SIG-M5 treated with dmso at 0.1 percent for 504 hours (cell line): ENCODE measurements around the gene ADAMTSL1.

ENCODE experiments used
- DNase-seq: peaks from one replicate; lab custom pipeline; 2025; ENCODE audit not compliant: unreplicated experiment; lab: John Stamatoyannopoulos, UW

The ADAMTSL1 gene

GRCh38 chr9:18473652-18474279 lies at the start of gene ADAMTSL1:
ADAMTSL1 (plus strand) TSS chr9:18474153; CDS start chr9:18474233, 80 bp downstream.
- DNase-seq = no peak

DNA sequence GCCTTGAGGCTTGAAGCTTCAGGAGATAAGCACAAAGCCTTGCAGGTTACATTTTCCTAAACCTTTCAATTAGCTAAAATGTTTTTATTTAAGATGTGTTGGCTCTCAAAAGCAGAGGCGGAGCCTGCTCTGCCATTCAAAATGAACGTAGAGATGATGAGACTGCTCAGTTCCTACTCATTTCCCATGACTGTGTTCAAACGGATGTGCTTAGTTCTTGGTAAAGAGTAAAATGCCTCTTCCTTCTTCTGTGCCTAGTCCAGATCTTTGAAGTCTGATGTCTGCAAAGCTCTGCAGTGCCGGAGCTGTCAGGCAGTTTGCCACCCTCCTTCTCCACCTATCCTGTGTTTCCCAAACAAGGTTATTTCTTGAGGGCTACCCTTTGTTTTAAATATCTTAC lies 46.3 kb upstream of the ADAMTSL1 start:
- no peak for DNase-seq

- DNase-seq = no peak
Measured at GRCh38 chr9:18428661-18429060, 45.3 kb upstream of the ADAMTSL1 start.

DNA sequence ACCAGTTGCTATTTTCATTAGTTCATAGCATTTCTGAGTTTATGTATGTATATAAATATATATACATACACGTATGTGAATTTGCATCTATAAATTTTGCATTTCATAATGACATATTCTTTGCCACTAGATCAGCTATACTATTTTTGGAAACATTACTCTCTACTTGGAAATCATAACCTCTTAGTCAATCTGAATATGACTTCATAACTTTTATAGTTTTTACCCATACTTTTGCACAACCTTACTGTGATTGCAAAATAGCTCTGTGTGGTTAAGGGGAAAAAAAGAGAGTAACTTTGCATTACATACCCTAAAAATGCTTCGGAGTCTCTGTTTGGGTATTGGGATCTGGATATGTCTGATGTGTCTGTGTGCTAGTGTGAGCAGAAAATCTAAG lies 44.9 kb upstream of the ADAMTSL1 start:
- DNase-seq = peak; percentile 4

- DNase-seq = no peak
Measured at GRCh38 chr9:18433620-18434019, 40.3 kb upstream of the ADAMTSL1 start.

DNA sequence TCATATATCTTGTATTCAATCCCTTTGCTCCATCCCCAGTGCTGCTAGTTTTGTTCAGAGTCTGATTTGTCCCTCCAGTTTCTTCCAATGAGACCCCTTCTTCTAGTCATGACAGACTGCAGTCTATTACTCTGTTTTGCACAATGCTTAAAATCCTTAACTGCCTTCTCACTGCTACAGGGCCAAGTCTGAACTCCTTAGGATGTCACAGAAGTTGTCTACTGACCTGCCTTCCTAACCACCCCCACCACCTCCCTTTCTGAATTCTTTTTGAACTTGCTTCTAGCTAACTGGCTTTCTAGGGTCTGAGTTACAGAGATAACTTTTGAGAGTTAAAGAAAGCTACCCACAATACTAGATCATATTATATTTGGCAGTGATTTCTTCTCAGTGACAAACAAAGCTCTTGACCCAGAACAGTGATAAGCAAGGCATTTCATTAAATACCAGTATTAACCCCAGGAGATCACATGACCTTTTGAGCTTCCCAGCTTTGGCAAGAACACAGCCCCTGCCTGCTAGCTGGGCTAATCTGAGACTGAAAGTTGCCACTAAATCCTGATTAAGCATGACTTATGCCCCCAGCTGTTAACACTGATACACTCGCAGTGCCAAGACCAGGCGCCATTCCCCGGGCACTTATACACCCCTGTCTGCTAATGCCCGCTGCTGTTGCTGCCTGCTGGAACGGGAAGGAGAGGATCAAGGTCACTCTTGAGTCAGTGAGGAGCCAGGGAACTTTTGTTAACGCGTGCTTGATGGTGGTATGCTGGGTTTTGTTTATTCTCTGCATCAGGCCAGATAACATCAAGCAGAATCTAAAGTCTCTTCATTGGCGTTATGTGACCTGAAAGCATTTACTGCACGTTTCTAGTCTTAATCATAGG lies 36.4 kb upstream of the ADAMTSL1 start:
- no peak for DNase-seq

DNA sequence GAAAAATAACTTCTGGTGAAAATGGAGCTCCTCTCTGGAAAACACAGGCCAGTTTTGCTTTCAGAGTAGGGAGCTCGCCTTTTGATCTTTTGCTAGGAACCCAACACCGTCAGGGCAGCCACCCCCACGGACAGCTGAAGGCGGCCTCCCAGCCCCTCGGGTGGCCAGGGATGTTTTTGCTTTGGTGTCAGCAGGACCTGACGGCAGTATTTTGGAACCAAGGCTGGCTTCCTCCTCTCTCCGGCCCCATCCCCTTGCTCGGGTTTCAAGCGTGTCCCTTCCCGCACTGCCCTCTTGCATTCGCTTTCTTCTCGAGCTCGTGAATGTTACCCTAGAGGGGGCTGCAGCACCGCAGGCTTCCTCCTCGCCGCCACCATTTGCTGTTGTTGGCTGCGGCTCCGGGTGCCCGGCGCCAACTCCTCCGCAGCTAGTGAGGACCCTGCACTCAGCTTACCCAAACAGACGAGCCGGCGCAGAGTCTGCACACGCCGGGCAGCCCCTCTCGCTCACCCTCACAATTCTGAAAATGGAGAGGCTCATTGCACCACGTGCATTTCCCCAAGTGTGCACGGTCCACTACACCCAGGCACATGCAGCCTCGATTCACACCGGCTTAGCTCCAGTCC lies 35.5 kb upstream of the ADAMTSL1 start:
- no peak for DNase-seq

DNA sequence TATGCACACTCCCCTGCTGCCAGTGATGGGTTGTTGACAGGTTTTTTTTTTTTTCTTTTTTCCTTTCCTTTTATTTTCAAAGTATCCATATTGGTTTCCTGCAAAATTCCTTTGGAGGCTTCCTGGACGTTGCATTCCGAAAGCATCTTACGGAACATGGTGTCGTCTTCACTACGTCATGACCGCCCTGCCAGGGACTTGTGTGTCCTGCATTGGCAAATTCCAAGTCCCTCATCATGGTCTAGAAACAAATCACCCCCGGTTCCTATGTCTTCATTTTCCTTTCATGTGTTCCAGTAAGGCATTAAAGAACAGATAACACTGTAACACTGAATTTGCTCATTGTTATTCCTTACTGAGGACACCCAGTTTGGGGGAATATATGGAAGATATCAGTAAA lies 35.0 kb upstream of the ADAMTSL1 start:
- DNase-seq = no peak

DNA sequence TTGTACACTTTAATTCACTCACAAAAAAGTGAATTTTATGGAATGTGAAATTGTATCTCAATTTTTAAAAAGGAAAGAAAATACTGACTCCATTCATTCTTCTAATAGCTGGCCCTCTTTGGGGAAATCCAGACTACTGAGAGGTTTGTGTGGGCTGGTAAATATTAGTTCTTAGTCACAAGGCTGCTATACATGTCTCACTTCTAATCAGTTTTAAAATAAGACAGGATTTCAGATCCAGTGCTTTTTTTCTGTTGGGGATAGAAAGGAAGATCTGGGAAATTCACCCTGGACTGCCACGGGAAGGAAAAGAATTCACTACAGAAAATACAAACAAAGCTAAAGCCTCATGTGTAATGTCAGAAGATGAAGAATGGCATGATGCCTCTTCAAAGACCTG lies 32.7 kb upstream of the ADAMTSL1 start:
- no peak for DNase-seq

GRCh38 chr9:18442629-18443491 lies 31.1 kb upstream of the ADAMTSL1 start:
- peak; percentile 81 for DNase-seq

- no peak for DNase-seq
Measured at GRCh38 chr9:18447131-18447530, 26.8 kb upstream of the ADAMTSL1 start.

GRCh38 chr9:18447541-18447940 lies 26.4 kb upstream of the ADAMTSL1 start:
- DNase-seq = no peak

GRCh38 chr9:18448101-18448500 lies 25.9 kb upstream of the ADAMTSL1 start:
- no peak for DNase-seq

DNA sequence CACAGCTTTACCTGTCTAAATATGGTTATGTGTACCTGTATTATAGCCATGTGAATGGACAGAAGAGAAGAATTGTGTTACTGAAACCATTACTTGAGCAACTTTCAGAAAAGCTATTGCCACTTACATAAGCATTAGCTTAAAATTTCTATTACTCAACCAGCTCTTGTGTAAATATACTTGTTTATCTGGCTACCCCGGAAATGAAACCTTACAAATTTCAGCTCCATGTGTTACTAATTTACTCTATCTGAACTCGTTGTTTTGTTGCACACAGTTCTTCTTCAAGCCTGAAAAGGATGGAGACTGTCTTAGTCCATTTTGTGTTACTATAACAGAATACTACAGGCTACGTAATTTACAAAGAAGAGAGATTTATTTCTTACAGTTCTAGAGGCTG lies 22.5 kb upstream of the ADAMTSL1 start:
- no peak for DNase-seq

DNA sequence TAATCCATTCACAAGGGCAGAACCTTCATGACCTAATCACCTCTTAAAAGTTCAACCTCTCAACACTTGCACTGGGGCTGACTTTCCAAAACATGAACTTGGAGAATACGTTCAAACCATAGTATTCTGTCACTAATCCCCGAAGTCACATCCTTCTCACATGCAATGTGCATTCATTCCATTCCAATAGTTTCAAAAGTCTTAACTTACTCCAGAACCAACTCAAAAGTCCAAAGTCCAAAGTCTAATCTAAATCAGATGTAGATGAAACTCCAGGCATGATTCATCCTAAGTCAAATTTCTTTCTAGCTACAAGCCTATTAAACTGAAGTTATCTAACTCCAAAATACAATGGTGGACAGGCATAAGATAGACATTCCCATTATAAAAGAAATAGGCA lies 21.7 kb upstream of the ADAMTSL1 start:
- no peak for DNase-seq

GRCh38 chr9:18456624-18457237 lies 17.2 kb upstream of the ADAMTSL1 start:
- no peak for DNase-seq

DNA sequence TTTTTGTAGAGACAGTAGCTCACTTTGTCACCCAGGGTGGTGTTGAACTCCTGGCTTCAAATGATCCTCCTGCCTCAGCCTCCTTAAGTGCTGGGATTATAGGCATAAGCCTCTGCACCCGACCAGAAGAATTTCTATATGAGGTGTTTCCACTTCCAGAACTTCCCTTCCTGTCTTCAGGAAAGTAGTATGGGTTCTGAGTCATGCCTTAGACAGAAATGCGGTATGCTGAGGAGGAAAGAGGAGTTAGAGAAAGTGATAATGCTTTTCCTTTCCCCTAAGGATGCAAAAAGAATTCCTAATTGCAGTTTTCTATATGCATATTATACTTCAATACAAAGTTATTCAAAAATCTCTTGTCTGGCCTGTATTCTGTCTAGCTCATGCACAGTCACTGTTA lies 16.4 kb upstream of the ADAMTSL1 start:
- no peak for DNase-seq

DNA sequence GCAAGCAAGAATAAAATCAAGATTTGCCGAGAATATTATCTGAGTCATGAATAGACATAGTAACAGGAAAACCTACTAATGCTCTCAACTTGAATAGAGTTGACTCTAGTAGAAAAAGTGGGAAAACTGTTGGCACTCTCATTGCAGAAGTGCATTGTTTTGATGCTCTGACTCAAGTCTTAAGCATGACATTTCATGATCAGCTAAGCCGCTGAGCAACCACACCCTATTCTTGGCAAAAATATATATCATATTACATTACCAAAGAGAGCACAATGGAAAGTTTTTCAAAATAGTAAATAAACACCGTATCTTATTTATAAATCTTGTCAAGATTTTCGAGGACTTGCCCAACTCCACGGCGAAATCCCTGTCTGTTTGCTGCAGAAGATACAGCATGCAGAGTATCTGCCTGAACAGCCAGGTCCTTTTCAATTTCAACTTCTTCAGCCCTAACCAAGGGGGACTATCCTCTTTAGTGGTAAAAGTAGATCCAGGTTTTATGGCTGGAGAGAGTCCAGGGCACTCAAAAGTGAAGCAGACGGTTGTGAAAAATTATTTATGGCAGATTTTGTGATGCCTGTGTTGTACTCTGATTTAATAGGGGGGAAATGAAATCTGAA lies 13.9 kb upstream of the ADAMTSL1 start:
- DNase-seq = no peak

DNA sequence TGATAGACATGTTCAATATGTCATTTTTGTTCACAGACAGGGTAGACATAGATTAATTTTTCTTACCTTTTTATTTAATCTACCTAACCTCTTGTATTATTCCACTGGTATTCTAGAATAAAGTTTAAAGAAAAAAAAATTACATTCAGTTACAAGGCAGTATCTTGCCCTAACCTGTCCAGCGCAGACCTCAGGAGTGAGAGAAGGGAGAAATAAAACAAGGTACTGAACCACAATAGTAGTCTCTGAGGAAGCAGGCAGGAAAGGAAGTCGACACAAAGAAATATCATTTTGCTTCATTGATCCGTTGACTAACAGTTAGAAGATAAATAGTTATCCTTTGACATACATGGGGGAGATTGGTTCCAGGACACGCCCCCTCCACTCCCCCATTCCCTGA lies 12.5 kb upstream of the ADAMTSL1 start:
- no peak for DNase-seq

DNA sequence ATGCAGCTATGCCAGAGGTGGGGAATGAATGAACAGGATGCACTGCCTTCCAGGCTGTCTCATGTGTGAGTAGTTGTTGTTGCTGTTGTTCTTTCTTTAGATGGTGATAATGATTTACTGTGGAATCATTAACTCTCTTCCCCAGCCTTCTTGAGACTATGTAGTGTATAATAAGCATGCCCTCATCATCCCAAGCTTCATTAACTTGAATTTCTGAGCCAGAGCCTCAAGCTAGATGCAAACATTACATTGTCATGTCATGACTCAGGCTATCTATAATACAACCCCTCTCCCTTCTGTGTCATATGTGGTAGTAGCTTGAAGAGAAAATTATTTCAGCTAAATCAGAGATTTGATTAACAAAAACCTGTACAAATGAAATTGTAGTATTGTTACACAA lies 10.0 kb upstream of the ADAMTSL1 start:
- no peak for DNase-seq
